GM12878 (cell line): ENCODE data around the gene PRIM1. TPM values are rescaled to one million over a fixed set of nuclear protein-coding genes. Genes with fewer than 3 reads are reported as not detected.

ENCODE experiments used
- ATAC-seq: fragments of 200-7000 bp; cut with Tn5 transposase; 3 replicates; pipeline ENCODE4 v1.9.1; 2020; ENCODE audit warnings: mild to moderate bottlenecking, moderate library complexity
- Bru-seq: library from RNA; stranded (reverse); fragments of 400-500 nt; gene quantifications from one replicate; lab custom pipeline; 2021; lab: Mats Ljungman, UMichigan
- BruChase-seq, 2 experiments: library from RNA; stranded (reverse); fragments of 400-500 nt; gene quantifications; one replicate each; lab custom pipeline; 2021; lab: Mats Ljungman, UMichigan
- BruUV-seq: library from RNA; stranded (reverse); fragments of 400-500 nt; replicated peaks from 2 replicates; lab custom pipeline; 2021; lab: Mats Ljungman, UMichigan
- CTCF ChIA-PET: fragments of 300-600 bp; sonication (Branson Sonifier 250); formaldehyde crosslinking; extraction: SDS; loops from one replicate; lab custom pipeline; 2021; ENCODE audit warnings: inconsistent platforms; lab: Yijun Ruan, JAX
- POLR2A ChIA-PET: fragments of 350-600 bp; formaldehyde crosslinking; extraction: SDS; loops from one replicate; lab custom pipeline; 2021; ENCODE audit warnings: inconsistent platforms; lab: Charles Lee
- RAD21 ChIA-PET: fragments of 300-600 bp; sonication (Branson Sonifier 250); formaldehyde crosslinking; loops from one replicate; lab custom pipeline; 2023; ENCODE audit warnings: antibody characterized with exemption; ENCODE audit not compliant: unreplicated experiment; lab: Charles Lee
- SMC1A ChIA-PET: fragments of 300-600 bp; sonication (Branson Sonifier 250); formaldehyde crosslinking; loops from one replicate; lab custom pipeline; 2023; ENCODE audit not compliant: unreplicated experiment, uncharacterized antibody; lab: Charles Lee
- DNase-seq: peaks from one replicate; pipeline ENCODE4 v3.0.0-alpha.2; 2011; ENCODE audit warnings: low read depth, low spot score
- FAIRE-seq: peaks from 3 replicates; lab custom pipeline; 2011; peaks lifted over from hg19 to GRCh38; lab: Jason Lieb, UNC
- H2AFZ ChIP-seq: 2 replicates; pipeline ENCODE4 v1.6.0; 2011; ENCODE audit warnings: low read depth, low read length, control low read depth; ENCODE audit not compliant: control insufficient read depth
- H3K27ac ChIP-seq: 2 replicates; pipeline ENCODE4 v1.5.1; 2011; ENCODE audit warnings: control low read depth; ENCODE audit not compliant: control insufficient read depth, insufficient read depth
- H3K27me3 ChIP-seq, 2 experiments: replicated peaks in 1 of 2; 2 replicates each; pipeline versions ENCODE4 v1.6.0 to v1.6.1; 2011; ENCODE audit warnings: low read length in 1 of 2; ENCODE audit not compliant: control insufficient read depth in 2 of 2, insufficient read depth in 2 of 2
- H3K36me3 ChIP-seq, 2 experiments: 2 replicates each; pipeline ENCODE4 v1.5.1; 2011; ENCODE audit warnings: low read length in 1 of 2; ENCODE audit not compliant: control insufficient read depth in 2 of 2, insufficient read depth in 2 of 2
- H3K4me1 ChIP-seq: 2 replicates; pipeline ENCODE4 v1.6.1; 2011; ENCODE audit warnings: mild to moderate bottlenecking, low read length, moderate library complexity, mixed read lengths; ENCODE audit not compliant: control insufficient read depth, insufficient read depth
- H3K4me2 ChIP-seq: 2 replicates; pipeline ENCODE4 v1.6.0; 2011; ENCODE audit warnings: control low read depth; ENCODE audit not compliant: control insufficient read depth, insufficient read depth
- H3K4me3 ChIP-seq: fragments of 200-600 bp; sonication (generic); 2 replicates; pipeline ENCODE4 v1.5.1; 2016
- H3K79me2 ChIP-seq: 2 replicates; pipeline ENCODE4 v1.6.0; 2011; ENCODE audit warnings: low read length; ENCODE audit not compliant: control insufficient read depth, insufficient read depth
- H3K9ac ChIP-seq: 2 replicates; pipeline ENCODE4 v1.8.0; 2011; ENCODE audit warnings: low read length, control low read depth, mixed read lengths; ENCODE audit not compliant: control insufficient read depth, insufficient read depth
- H3K9me3 ChIP-seq: replicated peaks from 3 replicates; pipeline ENCODE4 v1.5.1; 2011; ENCODE audit warnings: mild to moderate bottlenecking, low read length; ENCODE audit not compliant: control insufficient read depth, insufficient read depth
- H4K20me1 ChIP-seq: 2 replicates; pipeline ENCODE4 v1.6.0; 2011; ENCODE audit not compliant: control insufficient read depth, insufficient read depth
- CREM ChIP-seq: IDR thresholded peaks from 2 replicates; pipeline ENCODE4 v1.6.1; 2014; ENCODE audit warnings: antibody characterized with exemption, low read depth
- DPF2 ChIP-seq: fragments of 450-650 bp; IDR thresholded peaks from 2 replicates; pipeline ENCODE4 v1.6.1; 2017; ENCODE audit warnings: mild to moderate bottlenecking
- POU2F2 ChIP-seq: IDR thresholded peaks from 3 replicates; pipeline ENCODE4 v1.6.1; 2011; ENCODE audit warnings: low read depth, mild to moderate bottlenecking, low read length, borderline replicate concordance
- RFX5 ChIP-seq: IDR thresholded peaks from 2 replicates; pipeline ENCODE4 v1.6.1; 2011; ENCODE audit warnings: low read depth, low read length, improper control_type of control experiment
- TARDBP ChIP-seq: IDR thresholded peaks from 2 replicates; pipeline ENCODE4 v1.6.1; 2016; ENCODE audit warnings: borderline replicate concordance
- ZNF384 ChIP-seq: IDR thresholded peaks from 2 replicates; pipeline ENCODE4 v1.6.1; 2012; ENCODE audit warnings: low read depth, mild to moderate bottlenecking, low read length, improper control_type of control experiment, borderline replicate concordance
- WGBS: methylation state at CpG from one replicate; pipeline ENCODE4 v1.1.6; 2016; ENCODE audit warnings: low lambda C conversion rate; ENCODE audit not compliant: insufficient replicate concordance, insufficient coverage; ENCODE audit errors: missing lambda C conversion rate; 5-methylcytosine and 5-hydroxymethylcytosine counted together
- in situ Hi-C: fragments of 300-500 bp; cut with MboI; formaldehyde crosslinking; loops from 9 replicates; pipeline ENCODE4 v1.14.3; 2018; ENCODE audit warnings: mixed read lengths
- intact Hi-C: fragments of 100-400 bp; cut with micrococcal nuclease; formaldehyde crosslinking; loops from one replicate; pipeline ENCODE4 v1.14.2; 2022; ENCODE audit not compliant: unreplicated experiment
- long read RNA-seq, 2 experiments: library from polyadenylated mRNA; unstranded; transcript quantifications; one replicate each; pipeline ENCODE4 v2.0.0, GENCODE V29; 2019 to 2020
- polyA minus RNA-seq, 3 experiments: library from RNA; depleted of rRNA, polyadenylated mRNA; stranded (reverse); fragments of >200 nt; gene quantifications; 2 replicates each; pipeline ENCODE4 v1.2.3, GENCODE V29; 2011
- polyA plus RNA-seq, 11 experiments: library from polyadenylated mRNA; depleted of rRNA in 4 of 11; unstranded in 6 of 11; stranded (reverse) in 5 of 11; fragments of >200 nt; fragmentation: Nextera tagmentation in 4 of 11; fragmentation: Illumina TruSeq in 1 of 11; extraction: Ambion mirVana in 4 of 11; extraction: Trizol in 1 of 11; gene quantifications; 1 replicate in 1 of 11; 2 replicates in 10 of 11; pipeline versions ENCODE4 v1.2.1 to v1.2.3, GENCODE V29; 2011 to 2016; ENCODE audit warnings: inconsistent platforms in 2 of 11, missing spikeins in 2 of 11, low read depth in 1 of 11
- total RNA-seq, 4 experiments: library from RNA; depleted of rRNA in 3 of 4; stranded (reverse); fragments of >200 nt in 3 of 4; fragmentation: Illumina TruSeq in 1 of 4; extraction: Trizol in 1 of 4; gene quantifications; 2 replicates each; pipeline versions ENCODE4 v1.2.1 to v1.2.3, GENCODE V29; 2013 to 2021
- TF ChIP-seq, protein P1 (sequence below): fragments of 450-650 bp; IDR thresholded peaks from 2 replicates; pipeline ENCODE4 v1.6.1; 2017; ENCODE audit warnings: mild to moderate bottlenecking, low read depth, inconsistent platforms; ENCODE audit not compliant: poor library complexity, severe bottlenecking
- TF ChIP-seq, protein P2 (sequence below): fragments of 450-650 bp; formaldehyde crosslinking; IDR thresholded peaks from 2 replicates; pipeline ENCODE4 v1.4.0; 2022; ENCODE audit warnings: mild to moderate bottlenecking, moderate library complexity
- TF ChIP-seq, protein P3 (sequence below): IDR thresholded peaks from 2 replicates; pipeline ENCODE4 v1.6.1; 2011; ENCODE audit warnings: low read depth, low read length, improper control_type of control experiment, borderline replicate concordance

PRIM1 gene
- 64.0 and 74.2 TPM in 2 replicates for total RNA-seq (2013; cell fraction: nucleolus; rRNA removed)
- total RNA-seq (2014; rRNA removed) (27.1 and 40.1 TPM in 2 replicates), total RNA-seq (2014; rRNA removed; fragmentation: Illumina TruSeq; extraction: Trizol) (53.0 and 58.8 TPM in 2 replicates), total RNA-seq (2021) (29.8 and 31.0 TPM in 2 replicates), polyA plus RNA-seq (2011; rRNA removed) (42.1 and 64.4 TPM in 2 replicates), polyA plus RNA-seq (2014; fragmentation: Illumina TruSeq; extraction: Trizol) (59.8 and 71.5 TPM in 2 replicates), polyA plus RNA-seq (2014; fragmentation: Nextera tagmentation; extraction: Ambion mirVana) (10 to 100 TPM; 54.0 to 70.6 TPM), polyA plus RNA-seq (2014; rRNA removed) (25.8 and 35.2 TPM in 2 replicates), polyA plus RNA-seq (2016; fragmentation: Nextera tagmentation; extraction: Ambion mirVana) (10 to 100 TPM; 57.5 to 59.7 TPM), polyA minus RNA-seq (2011; rRNA and poly(A)+ RNA removed) (28.6 and 44.9 TPM in 2 replicates), Bru-seq, nascent RNA (percentile 62 among the genes with signal in this experiment), BruChase-seq, experiment 1, labeled RNA remaining after a 6-hour chase (percentile 58 among the genes with signal in this experiment), BruChase-seq, experiment 2, labeled RNA remaining after a 2-hour chase (percentile 59 among the genes with signal in this experiment)
- 20.7 TPM for polyA plus RNA-seq (2011; ENCODE audit: low read depth)
- 26.7 and 31.3 TPM in 2 replicates for polyA plus RNA-seq (2011; cell fraction: cytosol; rRNA removed)
- 22.9 and 26.7 TPM in 2 replicates for polyA plus RNA-seq (2011; cell fraction: nucleus; rRNA removed)
- polyA plus RNA-seq (2012) = 18.6 and 27.7 TPM in 2 replicates
- 9.7 and 13.9 TPM in 2 replicates for polyA minus RNA-seq (2011; cell fraction: cytosol; rRNA and poly(A)+ RNA removed)
- 23.8 and 30.6 TPM in 2 replicates for polyA minus RNA-seq (2011; cell fraction: nucleus; rRNA and poly(A)+ RNA removed)
- long read RNA-seq, experiment 1, transcript PRIM1-201 (13 exons, 1,393 nt) = major isoform, 5 of 13 reads
- long read RNA-seq, experiment 1, partial matches to known transcripts = 2 of 13 reads
- long read RNA-seq, experiment 1, other reads (novel, unspliced or antisense) = 4 of 13 reads
- long read RNA-seq, experiment 2, transcript PRIM1-201 (13 exons, 1,393 nt) = major isoform, 36 of 128 reads
- long read RNA-seq, experiment 2, partial matches to known transcripts = 61 of 128 reads
- long read RNA-seq, experiment 2, other reads (novel, unspliced or antisense) = 30 of 128 reads

DNA sequence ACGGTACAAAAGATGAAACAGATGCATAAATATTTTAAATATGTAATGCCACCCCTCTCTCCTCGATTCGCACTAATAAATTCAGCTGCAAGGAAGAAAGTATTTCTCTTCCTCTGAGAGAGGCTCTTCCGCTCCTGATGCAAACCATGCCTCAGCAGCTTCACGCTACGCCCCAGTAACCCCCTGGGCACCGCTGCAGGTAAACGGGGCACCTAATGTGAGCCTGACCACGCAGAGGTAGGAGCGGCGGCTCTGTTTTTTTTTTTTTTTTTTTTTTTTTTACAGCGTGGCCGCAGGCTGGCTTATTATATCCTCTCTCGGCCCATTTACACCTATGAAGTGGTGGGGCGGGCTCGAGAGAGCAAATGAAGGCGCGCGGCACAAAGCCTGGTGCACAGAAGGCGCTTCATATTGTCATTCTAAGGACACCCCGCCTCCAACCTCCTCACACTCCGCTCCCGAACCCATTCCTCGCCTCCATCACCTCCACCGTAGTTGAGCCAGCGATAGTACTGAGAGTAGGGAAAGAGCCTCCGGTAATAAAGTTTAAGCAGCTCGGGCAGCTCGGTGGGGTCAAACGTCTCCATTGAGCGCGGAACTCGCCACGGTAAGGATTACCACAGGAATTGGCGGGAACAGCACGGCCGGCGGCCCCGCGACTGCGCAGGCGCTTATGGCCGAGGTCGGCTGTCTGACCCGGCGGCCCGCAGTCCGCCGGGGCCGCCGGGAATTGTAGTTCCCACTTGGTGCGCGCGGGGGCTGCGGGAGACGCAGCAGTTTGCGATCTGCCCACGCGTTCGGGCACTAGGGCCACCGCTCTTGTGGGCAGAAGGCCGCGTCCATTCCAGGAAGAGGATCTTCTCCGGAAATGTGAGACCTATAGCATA, at the start of gene PRIM1:
Gene PRIM1 (minus strand): TSS at position 612 of the 887 bp plus-strand sequence. CDS start 25 bp downstream, at position 587.
- WGBS = 1% methylated on average over 64 of the region's 64 CpGs
- peak; percentile 54 for DNase-seq
- peak; percentile 27; the same call in 1 of the 2 replicates for TF ChIP-seq CREM
- peak; percentile 69; the same call in 1 of the 2 replicates for TF ChIP-seq TARDBP
- TF ChIP-seq, protein P1, sequence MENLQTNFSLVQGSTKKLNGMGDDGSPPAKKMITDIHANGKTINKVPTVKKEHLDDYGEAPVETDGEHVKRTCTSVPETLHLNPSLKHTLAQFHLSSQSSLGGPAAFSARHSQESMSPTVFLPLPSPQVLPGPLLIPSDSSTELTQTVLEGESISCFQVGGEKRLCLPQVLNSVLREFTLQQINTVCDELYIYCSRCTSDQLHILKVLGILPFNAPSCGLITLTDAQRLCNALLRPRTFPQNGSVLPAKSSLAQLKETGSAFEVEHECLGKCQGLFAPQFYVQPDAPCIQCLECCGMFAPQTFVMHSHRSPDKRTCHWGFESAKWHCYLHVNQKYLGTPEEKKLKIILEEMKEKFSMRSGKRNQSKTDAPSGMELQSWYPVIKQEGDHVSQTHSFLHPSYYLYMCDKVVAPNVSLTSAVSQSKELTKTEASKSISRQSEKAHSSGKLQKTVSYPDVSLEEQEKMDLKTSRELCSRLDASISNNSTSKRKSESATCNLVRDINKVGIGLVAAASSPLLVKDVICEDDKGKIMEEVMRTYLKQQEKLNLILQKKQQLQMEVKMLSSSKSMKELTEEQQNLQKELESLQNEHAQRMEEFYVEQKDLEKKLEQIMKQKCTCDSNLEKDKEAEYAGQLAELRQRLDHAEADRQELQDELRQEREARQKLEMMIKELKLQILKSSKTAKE = no peak
- TF ChIP-seq, protein P2, sequence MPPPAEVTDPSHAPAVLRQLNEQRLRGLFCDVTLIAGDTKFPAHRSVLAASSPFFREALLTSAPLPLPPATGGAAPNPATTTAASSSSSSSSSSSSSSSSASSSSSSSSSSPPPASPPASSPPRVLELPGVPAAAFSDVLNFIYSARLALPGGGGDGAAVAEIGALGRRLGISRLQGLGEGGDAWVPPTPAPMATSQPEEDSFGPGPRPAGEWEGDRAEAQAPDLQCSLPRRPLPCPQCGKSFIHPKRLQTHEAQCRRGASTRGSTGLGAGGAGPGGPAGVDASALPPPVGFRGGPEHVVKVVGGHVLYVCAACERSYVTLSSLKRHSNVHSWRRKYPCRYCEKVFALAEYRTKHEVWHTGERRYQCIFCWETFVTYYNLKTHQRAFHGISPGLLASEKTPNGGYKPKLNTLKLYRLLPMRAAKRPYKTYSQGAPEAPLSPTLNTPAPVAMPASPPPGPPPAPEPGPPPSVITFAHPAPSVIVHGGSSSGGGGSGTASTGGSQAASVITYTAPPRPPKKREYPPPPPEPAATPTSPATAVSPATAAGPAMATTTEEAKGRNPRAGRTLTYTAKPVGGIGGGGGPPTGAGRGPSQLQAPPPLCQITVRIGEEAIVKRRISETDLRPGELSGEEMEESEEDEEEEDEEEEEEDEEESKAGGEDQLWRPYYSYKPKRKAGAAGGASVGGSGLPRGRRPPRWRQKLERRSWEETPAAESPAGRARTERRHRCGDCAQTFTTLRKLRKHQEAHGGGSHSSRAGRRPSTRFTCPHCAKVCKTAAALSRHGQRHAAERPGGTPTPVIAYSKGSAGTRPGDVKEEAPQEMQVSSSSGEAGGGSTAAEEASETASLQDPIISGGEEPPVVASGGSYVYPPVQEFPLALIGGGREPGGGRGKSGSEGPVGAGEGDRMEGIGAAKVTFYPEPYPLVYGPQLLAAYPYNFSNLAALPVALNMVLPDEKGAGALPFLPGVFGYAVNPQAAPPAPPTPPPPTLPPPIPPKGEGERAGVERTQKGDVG (CRISPR knock-in tag) = no peak
- peak; percentile 82 for TF ChIP-seq ZNF384
- no peak for TF ChIP-seq RFX5
- TF ChIP-seq, protein P3, sequence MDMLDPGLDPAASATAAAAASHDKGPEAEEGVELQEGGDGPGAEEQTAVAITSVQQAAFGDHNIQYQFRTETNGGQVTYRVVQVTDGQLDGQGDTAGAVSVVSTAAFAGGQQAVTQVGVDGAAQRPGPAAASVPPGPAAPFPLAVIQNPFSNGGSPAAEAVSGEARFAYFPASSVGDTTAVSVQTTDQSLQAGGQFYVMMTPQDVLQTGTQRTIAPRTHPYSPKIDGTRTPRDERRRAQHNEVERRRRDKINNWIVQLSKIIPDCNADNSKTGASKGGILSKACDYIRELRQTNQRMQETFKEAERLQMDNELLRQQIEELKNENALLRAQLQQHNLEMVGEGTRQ = no peak
- peak; percentile 59 for TF ChIP-seq DPF2
- TF ChIP-seq POU2F2 = 0 out of 3 replicates have a peak, but pooled peaks have one; percentile 33

More for the DNA sequence above, at the start of gene PRIM1:
- Histone ChIP-seq H3K4me2 (peak within 1 kb of the TSS; percentile 80), H3K9ac (peak within 1 kb of the TSS; percentile 70), H4K20me1 (no peaks in the 10 kb centered on the region), H2AFZ (peak within 1 kb of the TSS; percentile 88), H3K36me3 (no peaks in the 10 kb centered on the region), H3K27me3 (no peaks in the 10 kb centered on the region), H3K9me3 (no peaks in the 10 kb centered on the region), H3K27ac (peak within 1 kb of the TSS; percentile 72), H3K79me2 (peaks cover 19% of the 10 kb centered on the region), H3K4me3 (peak within 1 kb of the TSS; percentile 82), H3K4me1 (peaks cover 21% of the 10 kb centered on the region)
- in situ Hi-C loops (no loop called here), intact Hi-C loops (loop anchor here (1.0 to 5.0 kb wide), 4 partner anchors 27 to 360 kb away; partner anchors contain the start of genes NACA, PTGES3 and STAT6)
- peak; percentile 87 for ATAC-seq
- POLR2A ChIA-PET = interaction anchor here (0.7 to 2.6 kb wide), 11 partner anchors 26 to 694 kb away, joined by 3 to 9 read pairs (median 4); partner anchors contain the start of gene PTGES3
- RAD21 ChIA-PET = interaction anchor here (0.7 to 1.6 kb wide), 7 partner anchors 27 to 338 kb away, joined by 3 to 8 read pairs (median 3); partner anchors contain the start of gene NACA
- CTCF ChIA-PET = interaction anchor here (0.6 to 11.6 kb wide), 2 partner anchors 251 to 650 kb away, joined by 5 to 177 read pairs; partner anchors contain the start of gene ZBTB39
- peak; percentile 56 for FAIRE-seq
- SMC1A ChIA-PET = interaction anchor here (0.6 to 4.3 kb wide), 5 partner anchors 10 to 1110 kb away, joined by 3 to 18 read pairs (median 5); partner anchors contain the start of genes NACA and PTGES3
- TSS peak; percentile 85 for BruUV-seq
